ENCODE results near the gene TUBB2B. TPM values are rescaled to one million over a fixed set of nuclear protein-coding genes. Genes with fewer than 3 reads are reported as not detected.

TUBB2B gene
- polyA plus RNA-seq, 3 donors, result 0.15 to 3.5 TPM; not detected in 1

GRCh38 chr6:3205913-3206312, 21.5 kb downstream of the TUBB2B start:
- Histone ChIP-seq H3K9me3 (replicated peaks in 1 of 2; ENCODE audit: control insufficient read depth in 1 of 2, insufficient read depth in 1 of 2, low read length in 2 of 2) (no peaks in the 10 kb centered on the region), H3K4me2 (replicated peaks; ENCODE audit: extremely low read depth, low read length, poor library complexity, severe bottlenecking) (no peak overlapping the region), H3K36me3 (replicated peaks in 1 of 2; ENCODE audit: control insufficient read depth in 1 of 2, insufficient read depth in 2 of 2, low read length in 2 of 2) (no peaks in the 10 kb centered on the region), H3K27me3 (ENCODE audit: control insufficient read depth in 2 of 2, insufficient read depth in 2 of 2, low read length in 2 of 2) (peaks cover 3 to 10% of the 10 kb centered on the region in 2 donors), H3K79me2 (ENCODE audit: insufficient read depth, low read length) (no peaks in the 10 kb centered on the region), H2AFZ (ENCODE audit: insufficient read depth, low read depth, low read length, poor library complexity, severe bottlenecking) (no peak overlapping the region), H3K9ac (ENCODE audit: insufficient read depth, low read length, poor library complexity, severe bottlenecking) (no peak overlapping the region), H3K4me1 (ENCODE audit: control insufficient read depth in 1 of 2, insufficient read depth in 2 of 2, low read length in 2 of 2) (no peaks in the 10 kb centered on the region), H3K4me3 (replicated peaks in 1 of 3; ENCODE audit: low read depth in 2 of 3, low read length in 3 of 3) (no peak overlapping the region), H4K20me1 (ENCODE audit: insufficient read depth, low read length) (no peaks in the 10 kb centered on the region), H3K27ac (ENCODE audit: low read depth in 1 of 2, low read length in 2 of 2) (no peak overlapping the region)
- 40% methylated on average over 1 of the region's 4 CpGs for WGBS (ENCODE audit: insufficient coverage)
- Mint-ChIP-seq H3K4me1 (peaks cover 7% of the 10 kb centered on the region), H3K27me3 (ENCODE audit: low read depth in 3 of 3) (peaks cover 14 to 27% (median 17%) of the 10 kb centered on the region in 3 donors), H3K27ac (no peak overlapping the region), H3K36me3 (no peaks in the 10 kb centered on the region), H3K4me3 (no peak overlapping the region), H3K9me3 (peaks cover 0 to 2% (median 0%) of the 10 kb centered on the region in 7 donors)
- intact Hi-C loops (cut with micrococcal nuclease), result no loop called here
- TF ChIP-seq CTCF (IDR thresholded peaks at IDR 0.05), result no peak
- no peak for DNase-seq

GRCh38 chr6:3204921-3205320, 22.5 kb downstream of the TUBB2B start:
- no peak overlapping the region for H3K4me2 ChIP-seq (replicated peaks; ENCODE audit: extremely low read depth, low read length, poor library complexity, severe bottlenecking)
- no peaks in the 10 kb centered on the region for H3K36me3 ChIP-seq (replicated peaks in 1 of 2; ENCODE audit: control insufficient read depth in 1 of 2, insufficient read depth in 2 of 2, low read length in 2 of 2)
- Mint-ChIP-seq H3K27me3 (ENCODE audit: low read depth in 3 of 3) (peaks cover 14 to 29% (median 18%) of the 10 kb centered on the region in 3 donors), H3K4me3 (no peak overlapping the region), H3K4me1 (peaks cover 7% of the 10 kb centered on the region), H3K27ac (no peak overlapping the region), H3K36me3 (no peaks in the 10 kb centered on the region), H3K9me3 (peaks cover 0 to 4% (median 0%) of the 10 kb centered on the region in 7 donors)
- no peak overlapping the region for H3K27ac ChIP-seq (ENCODE audit: low read depth in 1 of 2, low read length in 2 of 2)
- no peaks in the 10 kb centered on the region for H3K9me3 ChIP-seq (replicated peaks in 1 of 2; ENCODE audit: control insufficient read depth in 1 of 2, insufficient read depth in 1 of 2, low read length in 2 of 2)
- peaks cover 3 to 10% of the 10 kb centered on the region in 2 donors for H3K27me3 ChIP-seq (ENCODE audit: control insufficient read depth in 2 of 2, insufficient read depth in 2 of 2, low read length in 2 of 2)
- no peak for DNase-seq
- H3K79me2 ChIP-seq (ENCODE audit: insufficient read depth, low read length), result no peaks in the 10 kb centered on the region
- TF ChIP-seq CTCF (IDR thresholded peaks at IDR 0.05), result no peak
- no peaks in the 10 kb centered on the region for H4K20me1 ChIP-seq (ENCODE audit: insufficient read depth, low read length)
- no peak overlapping the region for H2AFZ ChIP-seq (ENCODE audit: insufficient read depth, low read depth, low read length, poor library complexity, severe bottlenecking)
- H3K4me3 ChIP-seq (replicated peaks in 1 of 3; ENCODE audit: low read depth in 2 of 3, low read length in 3 of 3), result no peak overlapping the region
- intact Hi-C loops (cut with micrococcal nuclease), result no loop called here
- H3K9ac ChIP-seq (ENCODE audit: insufficient read depth, low read length, poor library complexity, severe bottlenecking), result no peak overlapping the region
- 94% methylated on average over 5 of the region's 6 CpGs for WGBS (ENCODE audit: insufficient coverage)
- no peaks in the 10 kb centered on the region for H3K4me1 ChIP-seq (ENCODE audit: control insufficient read depth in 1 of 2, insufficient read depth in 2 of 2, low read length in 2 of 2)

Data from CD14-positive monocyte (primary cell).